Lower leg skin (tissue), 3 donors: ENCODE data around the gene IGDCC3.

Source experiments
- CTCF ChIP-seq, 3 donors: fragments of 450-650 bp; IDR thresholded peaks; one replicate each; pipeline ENCODE4 v1.5.1; 2016; ENCODE audit warnings: antibody characterized with exemption in 3 of 3, mild to moderate bottlenecking in 3 of 3, moderate library complexity in 2 of 3
- POLR2A ChIP-seq, 2 donors: fragments of 450-650 bp; IDR thresholded peaks; one replicate each; pipeline ENCODE4 v1.6.1; 2016 to 2017; ENCODE audit warnings: antibody characterized with exemption in 2 of 2, mild to moderate bottlenecking in 1 of 2, moderate library complexity in 1 of 2

GRCh38 chr15:65413760-65414144 is 36.0 kb upstream of the IGDCC3 start:
- TF ChIP-seq POLR2A (IDR thresholded peaks at IDR 0.05) (no peak), CTCF (IDR thresholded peaks at IDR 0.05) (no peak)
